Stromal cell of bone marrow (primary cell): ENCODE measurements around the gene SFXN4.
A peak's percentile ranks its signal among the peaks of the same experiment; 100 is the strongest.
"Not testable (repeated sequence)": the region's sequence is repeated elsewhere in the genome, so short reads cannot be mapped to it uniquely, and the experiment has no call there.

Source experiments
- DNase-seq: peaks from one replicate; pipeline ENCODE4 v3.0.0-alpha.2; 2012; ENCODE audit warnings: low read depth

The SFXN4 gene

GRCh38 chr10:119112056-119112455 is 53.5 kb downstream of the SFXN4 start:
- peak; percentile 40 for DNase-seq

DNA sequence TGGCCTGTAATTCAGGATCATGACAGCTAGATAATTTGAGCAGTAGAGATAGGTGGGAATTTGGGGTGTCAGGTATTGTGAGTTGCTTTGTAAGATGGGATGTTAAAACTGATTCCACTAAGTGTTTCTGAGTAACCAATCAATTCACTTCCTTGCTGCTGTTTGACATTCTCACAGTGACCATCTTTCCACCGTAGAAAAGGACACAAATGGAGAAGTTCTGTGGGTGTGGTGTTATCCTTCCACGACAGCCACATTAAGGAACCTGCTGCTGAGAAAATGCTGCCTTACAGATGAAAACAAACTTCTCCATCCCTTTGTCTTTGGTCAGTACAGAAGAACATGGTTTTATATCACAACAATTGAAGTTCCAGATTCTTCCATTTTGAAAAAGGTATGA is 57.7 kb downstream of the SFXN4 start:
- not testable (repeated sequence) for DNase-seq

DNA sequence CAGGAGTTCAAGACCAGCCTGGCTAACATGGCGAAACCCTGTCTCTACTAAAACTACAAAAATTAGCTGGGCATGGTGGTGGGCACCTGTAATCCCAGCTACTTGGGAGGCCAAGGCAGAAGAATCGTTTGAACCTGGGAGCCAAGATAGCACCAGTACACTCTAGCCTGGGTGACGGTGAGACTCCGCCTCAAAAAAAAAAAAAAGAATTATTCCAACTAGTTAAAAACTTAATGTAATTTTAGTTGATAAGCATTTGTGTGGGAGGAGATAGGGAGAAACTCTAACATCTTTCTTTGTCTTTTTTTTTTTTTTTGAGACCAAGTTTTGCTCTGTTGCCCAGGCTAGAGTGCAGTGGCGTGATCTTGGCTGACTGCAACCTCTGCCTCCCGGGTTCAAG is 58.4 kb downstream of the SFXN4 start:
- not testable (repeated sequence) for DNase-seq

DNA sequence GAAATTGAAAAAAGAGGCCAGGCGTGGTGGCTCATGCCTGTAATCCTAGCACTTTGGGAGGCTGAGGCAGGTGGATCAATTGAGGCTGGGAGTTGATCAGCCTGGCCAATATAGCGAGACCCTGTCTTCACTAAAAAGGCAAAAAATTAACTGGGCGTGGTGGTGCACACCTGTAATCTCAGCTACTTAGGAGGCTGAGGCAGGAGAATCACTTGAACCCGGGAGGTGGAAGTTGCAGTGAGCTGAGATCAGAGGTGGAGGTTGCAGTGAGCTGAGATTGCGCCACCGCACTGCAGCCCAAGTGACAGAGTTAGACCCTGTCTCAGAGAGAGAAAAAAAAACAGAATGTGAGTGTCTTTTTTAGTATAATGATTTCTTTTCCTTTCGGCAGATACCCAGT is 59.6 kb downstream of the SFXN4 start:
- not testable (repeated sequence) for DNase-seq

DNA sequence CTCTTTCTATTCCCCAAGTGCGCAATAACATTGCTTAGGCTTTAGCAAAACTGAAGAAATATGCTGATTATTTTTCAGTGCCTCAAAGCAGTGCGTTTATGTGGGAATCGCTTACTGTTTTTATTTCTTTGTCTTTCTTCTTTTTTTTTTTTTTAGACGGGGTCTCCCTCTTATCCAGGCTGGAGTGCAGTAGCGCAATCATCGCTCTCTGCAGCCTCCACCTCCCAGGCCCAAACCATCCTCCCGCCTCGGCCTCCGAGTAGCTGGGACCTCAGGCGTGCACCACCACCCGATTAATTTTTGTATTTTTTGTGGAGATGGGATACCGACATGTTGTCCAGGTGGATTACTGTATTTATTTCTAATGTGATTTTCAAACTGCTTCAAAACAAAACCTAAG is 60.4 kb downstream of the SFXN4 start:
- DNase-seq: no peak

DNA sequence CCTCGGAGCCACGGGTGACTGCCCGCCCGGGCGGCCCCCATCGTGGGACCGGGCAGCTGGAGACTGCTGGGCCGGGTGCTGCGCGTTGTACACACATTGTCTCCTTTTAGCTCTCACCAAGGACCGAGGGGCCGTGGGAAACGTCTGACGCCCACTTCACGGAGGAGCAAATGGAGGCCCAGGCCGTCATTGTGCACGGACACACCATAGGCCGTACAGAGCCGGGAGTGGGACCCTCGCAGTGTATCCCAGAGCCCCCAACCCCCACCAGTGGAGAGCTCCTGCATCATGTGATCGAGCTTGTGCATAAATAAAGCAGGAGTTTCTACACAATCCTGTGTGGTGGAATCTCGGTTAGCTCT is 60.9 kb downstream of the SFXN4 start:
- no peak for DNase-seq

DNA sequence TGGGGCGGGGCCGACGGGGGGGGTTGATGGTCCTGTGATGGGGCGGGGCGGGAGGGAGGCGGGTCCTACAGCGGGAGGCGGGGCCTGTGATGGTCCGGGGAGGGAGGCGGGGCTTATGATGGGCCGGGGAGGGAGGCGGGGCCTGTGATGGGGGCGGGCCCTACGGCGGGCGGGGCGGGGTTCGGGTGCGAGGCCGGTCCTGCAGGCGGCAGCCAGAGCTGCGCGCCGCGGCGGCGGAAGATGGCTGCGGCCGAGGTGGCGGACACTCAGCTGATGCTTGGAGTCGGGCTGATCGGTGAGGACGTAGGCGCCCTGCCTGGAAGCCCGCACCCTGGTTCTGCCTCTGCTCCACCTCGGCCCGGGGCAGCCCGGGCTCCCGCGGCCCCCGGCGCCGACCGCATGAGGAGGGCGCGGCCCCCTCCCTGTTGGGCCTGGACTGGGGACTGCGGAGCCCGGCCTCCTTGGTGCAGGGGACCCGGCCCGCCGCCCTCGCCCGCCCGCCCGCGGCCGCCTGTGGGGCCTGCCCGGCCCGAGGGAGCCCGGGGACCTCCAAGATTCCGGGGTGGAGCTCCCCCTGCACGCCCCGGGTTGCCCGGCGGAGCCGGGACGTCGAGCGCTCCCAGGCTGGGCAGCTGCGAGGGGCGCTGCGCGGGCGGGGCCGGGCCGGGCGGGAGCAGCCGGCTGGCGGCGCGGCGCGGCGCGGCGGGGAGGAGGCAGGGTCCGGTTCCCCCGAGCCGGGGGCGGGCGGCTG is 61.4 kb downstream of the SFXN4 start, which contains the start of gene DENND10:
TSS of gene DENND10 (plus strand) at position 211 of the 751 bp plus-strand sequence. CDS start at position 241, 30 bp downstream.
- no peak for DNase-seq

DNA sequence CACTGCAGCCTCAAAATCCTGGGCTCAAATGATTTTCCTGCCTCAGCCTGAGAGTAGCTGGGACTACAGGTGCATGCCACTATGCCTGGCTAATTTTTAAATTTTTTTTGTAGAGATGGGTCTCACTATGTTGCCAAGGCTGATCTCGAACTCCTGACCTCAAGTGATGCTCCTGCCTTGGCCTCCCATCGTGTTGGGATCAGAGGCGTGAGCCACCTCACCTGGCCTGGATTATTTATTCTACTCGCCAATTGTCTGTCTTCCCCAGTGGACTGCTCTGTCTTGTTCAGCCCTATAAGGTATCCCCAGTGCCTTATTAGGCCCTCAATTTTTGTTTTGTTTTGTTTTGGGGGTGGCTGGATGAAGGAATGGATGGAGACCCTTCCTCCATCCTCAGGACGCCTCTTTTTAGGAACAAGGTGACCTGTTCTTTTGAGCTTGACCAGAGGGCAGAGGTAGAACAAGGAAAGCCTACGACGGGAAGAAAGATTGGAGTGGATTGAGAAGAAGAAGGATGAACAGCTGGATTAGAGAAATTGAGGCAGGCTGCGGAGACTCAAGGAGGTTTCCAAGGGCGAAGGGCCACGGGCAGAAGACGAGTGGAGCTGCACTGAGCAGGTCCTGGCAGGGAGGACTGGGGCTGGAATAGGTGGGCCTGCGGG is 62.1 kb downstream of the SFXN4 start:
- DNase-seq: no peak

- no peak for DNase-seq
Measured at GRCh38 chr10:119101366-119102098, 64.0 kb downstream of the SFXN4 start.

- no peak for DNase-seq
Measured at GRCh38 chr10:119100434-119101238, 64.9 kb downstream of the SFXN4 start.

DNA sequence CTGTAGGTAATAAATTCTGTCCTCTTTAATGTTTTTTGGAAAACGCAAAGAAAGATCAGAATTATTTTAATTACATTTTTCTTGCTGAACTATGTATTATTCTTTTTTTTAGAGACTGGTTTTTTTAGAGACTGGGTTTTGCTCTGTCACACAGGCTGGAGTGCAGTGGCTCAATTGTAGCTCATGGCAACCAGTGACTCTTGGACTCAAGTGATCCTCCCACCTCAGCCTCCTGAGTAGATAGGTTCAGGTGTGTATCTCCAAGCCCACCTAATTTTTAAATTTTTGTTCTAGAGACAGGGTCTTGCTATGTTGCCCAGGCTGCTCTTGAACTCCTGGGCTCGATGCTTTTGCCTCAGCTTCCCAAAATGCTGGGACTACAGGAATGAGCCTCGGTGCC is 66.9 kb downstream of the SFXN4 start:
- no peak for DNase-seq

- DNase-seq: not testable (repeated sequence)
Measured at GRCh38 chr10:119096641-119097415, 68.7 kb downstream of the SFXN4 start.

DNA sequence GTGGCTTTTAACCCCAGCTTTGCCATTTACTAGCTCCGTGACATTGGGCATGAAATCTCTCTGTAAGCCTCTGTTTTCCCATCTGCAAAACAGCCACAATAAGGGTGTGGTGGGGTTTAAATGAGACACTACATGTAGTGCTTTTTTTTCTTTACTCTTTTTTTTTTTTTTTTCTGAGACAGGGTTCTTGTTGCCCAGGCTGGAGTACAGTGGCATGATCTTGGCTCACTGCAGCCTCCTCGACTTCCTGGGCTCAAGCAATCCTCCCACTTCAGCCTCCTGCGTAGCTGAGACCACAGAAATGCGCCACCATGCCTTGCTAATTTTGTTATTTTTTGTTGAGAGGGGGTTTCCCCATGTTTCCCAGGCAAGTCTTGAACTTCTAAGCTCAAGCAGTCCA is 69.9 kb downstream of the SFXN4 start:
- DNase-seq: no peak

GRCh38 chr10:119090968-119091367 is 74.5 kb downstream of the SFXN4 start:
- DNase-seq: peak; percentile 71
